ENCODE results near the gene STXBP5.

- TF ChIP-seq CTCF (IDR thresholded peaks at IDR 0.05): no peak
- TF ChIP-seq EP300 (IDR thresholded peaks at IDR 0.05): no peak
Observed at GRCh38 chr6:147341486-147341885, 137.3 kb downstream of the STXBP5 start.

All from ovary (tissue), 3 donors.